GM11168 (cell line): ENCODE measurements around the gene WDR90.

ENCODE experiments used
- in situ Hi-C: fragments of 300-500 bp; cut with MboI; formaldehyde crosslinking; loops from one replicate; pipeline ENCODE4 v1.12.0; 2022; ENCODE audit warnings: low sequenced_read_pairs; ENCODE audit not compliant: unreplicated experiment

Gene WDR90

DNA sequence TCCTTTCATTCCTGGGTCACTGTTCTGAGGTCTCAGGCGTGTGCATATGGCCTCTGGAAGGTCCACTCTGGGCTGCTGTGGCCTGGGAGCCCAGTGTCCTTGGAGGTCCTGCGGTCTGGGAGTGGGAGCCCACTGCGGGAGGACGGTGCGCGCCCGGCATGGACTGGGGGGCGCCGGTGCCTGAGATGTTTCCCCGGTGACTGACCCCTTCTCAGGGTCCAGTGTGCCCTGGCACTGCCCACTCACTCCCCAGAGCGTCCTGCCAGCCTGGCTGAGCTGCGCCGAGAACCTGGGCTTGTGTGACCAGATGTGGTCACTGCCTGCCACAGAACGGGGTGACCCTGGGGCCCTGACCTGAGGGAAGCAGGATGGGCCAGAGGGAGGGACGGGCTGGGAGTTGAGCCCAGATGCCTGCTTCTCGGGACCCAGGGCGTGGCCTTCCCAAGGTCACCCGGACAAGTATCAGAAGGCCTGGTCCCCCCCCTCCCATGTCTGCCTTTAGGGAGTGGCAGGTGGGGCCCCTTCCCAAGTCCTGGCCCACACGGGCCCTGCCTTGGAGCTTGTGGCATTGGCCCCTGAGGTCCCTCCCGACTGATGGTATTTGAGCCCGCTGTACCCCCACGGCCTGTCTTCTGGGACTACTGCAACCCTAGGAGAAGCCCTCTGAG is 25.2 kb downstream of the WDR90 start:
- in situ Hi-C loops: no loop called here

GRCh38 chr16:674968-675883 is 26.1 kb downstream of the WDR90 start, which contains the start of gene RHBDL1:
Gene RHBDL1, plus strand, starts transcription at chr16:675671. Its CDS starts 120 bp downstream, at chr16:675791.
- in situ Hi-C loops: no loop called here

- in situ Hi-C loops: no loop called here
Measured at GRCh38 chr16:675884-676564, 26.9 kb downstream of the WDR90 start.

DNA sequence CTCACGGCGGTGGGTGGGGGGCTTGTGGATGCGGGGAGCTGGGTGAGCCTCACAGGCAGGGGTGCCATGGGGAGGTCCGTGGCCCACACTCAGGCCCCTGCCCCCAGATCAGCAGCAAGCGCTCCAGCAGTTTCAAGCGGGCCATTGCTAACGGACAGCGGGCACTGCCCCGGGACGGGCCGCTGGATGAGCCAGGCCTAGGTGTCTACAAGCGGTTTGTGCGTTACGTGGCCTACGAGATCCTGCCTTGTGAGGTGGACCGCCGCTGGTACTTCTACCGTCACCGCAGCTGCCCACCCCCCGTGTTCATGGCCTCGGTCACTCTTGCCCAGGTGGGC is 27.4 kb downstream of the WDR90 start:
- in situ Hi-C loops: no loop called here

DNA sequence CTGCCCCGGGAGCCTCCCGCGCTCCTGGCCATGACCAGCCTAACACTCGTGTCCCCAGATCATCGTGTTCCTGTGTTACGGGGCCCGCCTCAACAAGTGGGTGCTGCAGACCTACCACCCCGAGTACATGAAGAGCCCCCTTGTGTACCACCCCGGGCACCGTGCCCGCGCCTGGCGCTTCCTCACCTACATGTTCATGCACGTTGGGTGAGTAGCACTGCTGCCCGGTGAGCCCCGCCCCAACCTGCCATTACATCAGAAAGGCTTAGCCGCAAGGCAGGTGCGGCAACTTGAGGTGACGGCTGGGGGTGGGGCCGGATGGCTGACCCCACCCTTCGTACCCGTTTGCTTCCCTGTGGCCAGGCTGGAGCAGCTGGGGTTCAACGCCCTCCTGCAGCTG is 27.7 kb downstream of the WDR90 start:
- in situ Hi-C loops: no loop called here

DNA sequence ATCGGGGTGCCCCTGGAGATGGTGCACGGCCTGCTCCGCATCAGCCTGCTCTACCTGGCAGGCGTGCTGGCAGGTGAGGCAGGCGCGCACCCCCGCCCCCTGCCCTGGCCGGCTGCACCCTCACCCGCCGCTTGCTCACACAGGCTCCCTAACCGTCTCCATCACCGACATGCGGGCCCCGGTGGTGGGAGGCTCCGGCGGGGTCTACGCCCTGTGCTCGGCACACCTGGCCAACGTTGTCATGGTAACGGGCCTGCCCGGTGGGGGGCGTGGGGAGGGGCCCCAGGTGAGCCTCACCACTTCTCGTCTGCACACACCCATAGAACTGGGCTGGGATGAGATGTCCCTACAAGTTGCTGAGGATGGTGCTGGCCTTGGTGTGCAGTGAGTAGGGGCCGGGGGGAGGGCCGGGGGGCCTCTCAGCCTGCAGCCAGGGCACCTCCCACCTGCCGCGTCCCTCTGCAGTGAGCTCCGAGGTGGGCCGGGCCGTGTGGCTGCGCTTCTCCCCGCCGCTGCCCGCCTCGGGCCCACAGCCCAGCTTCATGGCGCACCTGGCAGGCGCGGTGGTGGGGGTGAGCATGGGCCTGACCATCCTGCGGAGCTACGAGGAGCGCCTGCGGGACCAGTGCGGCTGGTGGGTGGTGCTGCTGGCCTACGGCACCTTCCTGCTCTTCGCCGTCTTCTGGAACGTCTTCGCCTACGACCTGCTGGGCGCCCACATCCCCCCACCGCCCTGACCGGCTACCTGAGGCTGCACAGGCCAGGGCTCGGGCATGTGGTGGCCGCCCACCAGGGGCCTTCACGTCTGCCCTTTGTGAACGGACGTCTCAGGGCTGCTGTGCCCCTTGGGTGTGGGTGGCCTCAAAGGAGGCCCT is 28.4 kb downstream of the WDR90 start:
- in situ Hi-C loops: no loop called here

GRCh38 chr16:678209-678857 is 29.2 kb downstream of the WDR90 start:
- in situ Hi-C loops: no loop called here

DNA sequence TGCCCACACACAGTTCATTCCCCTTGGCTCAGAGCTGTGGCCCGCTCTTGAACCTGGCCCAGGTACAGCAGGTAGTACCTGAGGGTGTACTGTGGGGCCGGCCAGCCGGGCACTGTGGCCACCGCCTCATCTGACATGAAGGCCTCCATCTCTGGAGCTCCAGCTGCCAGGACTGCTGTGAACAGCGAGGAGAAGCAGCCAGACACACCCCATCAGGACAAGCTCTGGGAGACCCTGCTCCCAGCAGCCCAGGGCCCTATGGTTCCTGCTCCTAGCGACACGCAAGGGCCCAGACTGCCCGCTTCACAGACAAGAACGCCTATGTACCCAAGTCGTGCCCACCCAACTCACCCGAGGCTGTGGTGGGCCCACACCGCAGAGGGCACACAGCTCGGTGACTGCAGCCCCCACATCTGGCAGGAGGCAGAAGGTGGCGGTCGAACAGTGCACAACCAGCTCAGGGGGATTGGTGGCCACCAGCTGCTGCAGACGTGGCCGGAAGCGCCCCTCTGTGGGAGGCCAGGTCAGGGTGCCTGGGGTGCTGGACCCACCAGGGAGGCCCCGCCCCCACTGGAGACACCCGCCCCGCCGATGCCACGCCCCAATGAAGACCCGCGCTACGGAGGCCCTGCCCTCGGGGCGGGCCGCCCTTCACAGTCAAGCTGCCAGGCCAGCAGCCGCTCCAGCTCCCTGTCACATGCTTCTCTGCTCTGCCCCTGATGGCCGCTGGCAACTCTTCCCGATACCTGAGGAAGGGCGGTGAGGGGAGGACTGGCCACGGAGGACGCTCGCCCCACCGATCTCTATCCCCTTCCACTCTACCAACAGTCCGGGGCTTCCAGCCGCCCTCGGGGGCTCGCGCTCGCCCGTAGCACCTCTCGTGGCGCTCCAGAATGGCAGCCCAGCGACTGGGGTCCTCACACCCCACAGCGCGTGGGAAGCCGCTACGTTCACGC is 30.0 kb downstream of the WDR90 start:
- in situ Hi-C loops: no loop called here

GRCh38 chr16:679814-680624 is 30.9 kb downstream of the WDR90 start, which contains the start of gene STUB1:
Gene STUB1, plus strand, starts transcription at chr16:680410. Its CDS starts 116 bp downstream, at chr16:680526.
- in situ Hi-C loops: no loop called here

GRCh38 chr16:680625-680945 is 31.4 kb downstream of the WDR90 start:
- in situ Hi-C loops: no loop called here

GRCh38 chr16:680967-681745 is 32.0 kb downstream of the WDR90 start:
- in situ Hi-C loops: no loop called here

DNA sequence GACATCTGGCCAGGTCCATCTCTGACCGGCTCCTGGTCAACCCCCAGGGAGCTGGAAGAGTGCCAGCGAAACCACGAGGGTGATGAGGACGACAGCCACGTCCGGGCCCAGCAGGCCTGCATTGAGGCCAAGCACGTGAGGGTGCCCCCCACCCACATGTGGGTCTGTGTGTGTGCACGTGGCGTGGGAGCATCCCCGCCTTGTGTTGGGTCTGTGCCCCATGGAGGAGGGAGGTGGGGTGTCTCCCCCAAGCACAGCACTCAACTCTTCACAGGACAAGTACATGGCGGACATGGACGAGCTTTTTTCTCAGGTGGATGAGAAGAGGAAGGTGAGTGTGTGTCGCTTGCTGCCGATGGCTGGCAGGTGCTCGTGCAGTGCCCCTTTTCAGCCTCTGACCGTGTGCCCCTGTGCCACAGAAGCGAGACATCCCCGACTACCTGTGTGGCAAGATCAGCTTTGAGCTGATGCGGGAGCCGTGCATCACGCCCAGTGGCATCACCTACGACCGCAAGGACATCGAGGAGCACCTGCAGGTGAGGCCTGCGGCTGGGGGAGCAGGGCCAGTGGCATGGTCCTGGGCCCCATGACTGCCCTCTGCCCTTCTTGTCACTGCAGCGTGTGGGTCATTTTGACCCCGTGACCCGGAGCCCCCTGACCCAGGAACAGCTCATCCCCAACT is 32.7 kb downstream of the WDR90 start:
- in situ Hi-C loops: no loop called here

DNA sequence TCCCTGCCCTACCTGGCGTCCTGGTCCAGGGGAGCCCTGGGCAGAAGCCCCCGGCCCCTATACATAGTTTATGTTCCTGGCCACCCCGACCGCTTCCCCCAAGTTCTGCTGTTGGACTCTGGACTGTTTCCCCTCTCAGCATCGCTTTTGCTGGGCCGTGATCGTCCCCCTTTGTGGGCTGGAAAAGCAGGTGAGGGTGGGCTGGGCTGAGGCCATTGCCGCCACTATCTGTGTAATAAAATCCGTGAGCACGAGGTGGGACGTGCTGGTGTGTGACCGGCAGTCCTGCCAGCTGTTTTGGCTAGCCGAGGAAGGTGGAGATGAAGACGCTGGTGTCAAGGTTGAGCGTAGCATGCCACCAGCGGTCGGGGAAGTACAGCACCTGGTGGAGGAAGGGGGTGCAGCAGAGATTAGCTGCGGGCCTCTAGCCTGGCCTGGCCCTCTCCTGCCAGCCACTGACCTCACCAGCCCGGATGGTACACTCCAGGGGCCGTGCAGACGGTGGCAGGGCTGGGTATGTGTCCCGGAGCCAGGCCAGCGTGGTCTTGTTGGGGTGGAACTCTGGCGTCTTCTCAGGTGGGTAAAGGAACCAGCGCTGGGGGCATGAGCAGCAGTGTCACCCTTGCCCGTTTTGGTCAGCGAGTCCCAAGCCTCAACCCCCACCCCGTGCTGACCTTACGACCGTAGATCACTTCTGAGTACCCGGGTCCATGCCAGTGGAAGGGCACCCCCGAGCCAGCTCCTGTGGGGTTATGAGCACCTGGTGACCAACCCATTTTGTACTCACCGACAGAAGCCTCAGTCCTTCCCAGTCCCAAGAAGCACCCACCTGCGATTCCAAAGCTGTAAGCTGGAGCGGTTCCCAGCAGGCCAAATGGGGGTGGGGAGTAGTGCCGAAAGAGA is 33.6 kb downstream of the WDR90 start:
- in situ Hi-C loops: no loop called here

DNA sequence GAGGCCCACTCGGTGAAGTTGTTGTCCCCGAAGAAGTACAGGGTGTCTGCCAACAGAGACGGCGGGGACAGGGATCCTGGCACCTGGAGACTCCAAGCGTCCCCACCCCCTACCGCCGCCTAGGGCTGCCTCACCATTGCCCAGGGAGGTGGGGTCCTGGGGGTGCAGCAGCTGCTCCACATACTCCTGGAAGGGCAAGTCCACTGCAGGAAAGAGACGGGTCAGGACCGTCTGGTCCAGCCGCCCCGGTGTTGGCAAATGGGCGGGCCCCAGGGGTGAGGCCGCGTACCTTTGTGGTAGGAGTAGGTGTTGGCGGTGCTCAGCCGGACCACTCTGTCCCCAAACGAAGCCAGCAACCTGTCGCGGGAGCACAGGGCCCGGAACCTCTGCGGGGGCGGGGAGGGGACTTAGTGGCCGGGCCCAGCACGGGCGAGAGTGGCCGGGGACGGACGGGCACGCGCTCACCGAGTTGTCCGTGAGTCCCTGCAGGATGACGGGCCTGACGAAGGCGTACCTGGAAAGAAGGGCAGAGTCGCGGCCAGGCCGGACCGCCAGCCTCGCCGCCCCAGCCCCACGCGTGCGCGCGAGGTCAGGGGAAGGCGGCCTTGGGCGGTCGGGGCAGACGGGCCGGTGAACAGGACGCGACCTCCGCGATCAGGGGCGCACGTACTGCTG is 34.4 kb downstream of the WDR90 start:
- in situ Hi-C loops: no loop called here
